Naive thymus-derived CD4-positive, alpha-beta T cell (primary cell): Measurements from ENCODE around the gene LBX2. TPM values are rescaled to one million over a fixed set of nuclear protein-coding genes. Genes with fewer than 3 reads are reported as not detected.
A peak's percentile ranks its signal among the peaks of the same experiment; 100 is the strongest.
"Not testable (repeated sequence)": the region's sequence is repeated elsewhere in the genome, so short reads cannot be mapped to it uniquely, and the experiment has no call there.

ENCODE experiments used
- ATAC-seq: fragments of 150-1000 bp; cut with Tn5 transposase; 2 replicates; pipeline ENCODE4 v1.10.0; 2021; ENCODE audit warnings: mild to moderate bottlenecking, moderate library complexity
- CTCF ChIA-PET: fragments of 350-600 bp; sonication (Branson Sonifier 250); formaldehyde crosslinking; loops from one replicate; lab custom pipeline; 2021; ENCODE audit warnings: antibody characterized with exemption; lab: Charles Lee
- POLR2A ChIA-PET: fragments of 350-600 bp; sonication (Branson Sonifier 250); formaldehyde crosslinking; loops from one replicate; lab custom pipeline; 2021; ENCODE audit warnings: antibody characterized with exemption, inconsistent platforms; lab: Charles Lee
- DNase-seq, 9 donors: peaks; one replicate each; pipeline versions ENCODE4 v3.0.0 to v3.0.0-alpha.2; 2020 to 2022; ENCODE audit warnings: mixed read lengths in 1 of 9
- H3K27ac ChIP-seq: one replicate; pipeline ENCODE4 v1.7.0; 2013; ENCODE audit warnings: mild to moderate bottlenecking, low read depth, low read length, moderate library complexity
- H3K27me3 ChIP-seq, 2 donors: one replicate each; pipeline ENCODE4 v1.7.0; 2013; ENCODE audit warnings: low read length in 2 of 2, mild to moderate bottlenecking in 2 of 2, moderate library complexity in 2 of 2; ENCODE audit not compliant: control insufficient read depth in 2 of 2, insufficient read depth in 2 of 2
- H3K36me3 ChIP-seq, 3 experiments: 1 replicate in 2 of 3; 2 replicates in 1 of 3; pipeline ENCODE4 v1.7.0; 2013; ENCODE audit warnings: low read length in 3 of 3, mild to moderate bottlenecking in 3 of 3, moderate library complexity in 1 of 3; ENCODE audit not compliant: insufficient read depth in 3 of 3, control insufficient read depth in 2 of 3
- H3K4me1 ChIP-seq, 2 donors: one replicate each; pipeline ENCODE4 v1.7.0; 2013; ENCODE audit warnings: low read length in 2 of 2, mild to moderate bottlenecking in 2 of 2, moderate library complexity in 1 of 2; ENCODE audit not compliant: control insufficient read depth in 2 of 2, insufficient read depth in 2 of 2
- H3K4me3 ChIP-seq: 2 replicates; pipeline ENCODE4 v1.7.0; 2013; ENCODE audit warnings: mild to moderate bottlenecking, low read length
- H3K9me3 ChIP-seq, 3 experiments: 1 replicate in 2 of 3; 2 replicates in 1 of 3; pipeline ENCODE4 v1.7.0; 2013; ENCODE audit warnings: low read length in 3 of 3; ENCODE audit not compliant: control insufficient read depth in 2 of 3
- H3K27ac Mint-ChIP-seq, 9 donors: one replicate each; pipeline ENCODE4 v1.8.0; 2020 to 2022; ENCODE audit warnings: mixed read lengths in 9 of 9, mild to moderate bottlenecking in 8 of 9, moderate library complexity in 5 of 9, inconsistent platforms in 2 of 9
- H3K27me3 Mint-ChIP-seq, 5 donors: one replicate each; pipeline ENCODE4 v1.8.0; 2021 to 2022; ENCODE audit warnings: mixed read lengths in 5 of 5, mild to moderate bottlenecking in 1 of 5
- H3K36me3 Mint-ChIP-seq, 5 donors: one replicate each; pipeline ENCODE4 v1.8.0; 2020 to 2022; ENCODE audit warnings: mixed read lengths in 5 of 5, mild to moderate bottlenecking in 3 of 5, inconsistent platforms in 1 of 5
- H3K4me1 Mint-ChIP-seq, 7 donors: one replicate each; pipeline ENCODE4 v1.8.0; 2020 to 2022; ENCODE audit warnings: mixed read lengths in 7 of 7, mild to moderate bottlenecking in 3 of 7, inconsistent platforms in 1 of 7
- H3K4me3 Mint-ChIP-seq, 10 donors: one replicate each; pipeline ENCODE4 v1.8.0; 2020 to 2022; ENCODE audit warnings: mild to moderate bottlenecking in 10 of 10, mixed read lengths in 10 of 10, moderate library complexity in 6 of 10, inconsistent platforms in 2 of 10
- H3K9me3 Mint-ChIP-seq, 11 donors: one replicate each; pipeline ENCODE4 v1.8.0; 2020 to 2022; ENCODE audit warnings: mixed read lengths in 11 of 11, mild to moderate bottlenecking in 4 of 11, inconsistent platforms in 1 of 11, moderate library complexity in 1 of 11
- intact Hi-C, 2 donors: fragments of 100-400 bp; cut with micrococcal nuclease; formaldehyde crosslinking; loops; one replicate each; pipeline ENCODE4 v1.15.1; 2023
- polyA plus RNA-seq, 2 donors: library from polyadenylated mRNA; unstranded; fragments of 300-500 nt; fragmentation: Illumina TruSeq; gene quantifications; one replicate each; pipeline ENCODE4 v1.2.3, GENCODE V29; 2021
- total RNA-seq, 6 experiments: library from RNA in 5 of 6; stranded (reverse) in 5 of 6; gene quantifications; 1 replicate in 5 of 6; 2 replicates in 1 of 6; pipeline ENCODE4 v1.2.3 and lab custom pipeline; 2021 to 2026

LBX2 gene
- total and polyA plus RNA-seq, 7 experiments from 2014 or later: 0.44 to 0.65 TPM; not detected in 5

DNA sequence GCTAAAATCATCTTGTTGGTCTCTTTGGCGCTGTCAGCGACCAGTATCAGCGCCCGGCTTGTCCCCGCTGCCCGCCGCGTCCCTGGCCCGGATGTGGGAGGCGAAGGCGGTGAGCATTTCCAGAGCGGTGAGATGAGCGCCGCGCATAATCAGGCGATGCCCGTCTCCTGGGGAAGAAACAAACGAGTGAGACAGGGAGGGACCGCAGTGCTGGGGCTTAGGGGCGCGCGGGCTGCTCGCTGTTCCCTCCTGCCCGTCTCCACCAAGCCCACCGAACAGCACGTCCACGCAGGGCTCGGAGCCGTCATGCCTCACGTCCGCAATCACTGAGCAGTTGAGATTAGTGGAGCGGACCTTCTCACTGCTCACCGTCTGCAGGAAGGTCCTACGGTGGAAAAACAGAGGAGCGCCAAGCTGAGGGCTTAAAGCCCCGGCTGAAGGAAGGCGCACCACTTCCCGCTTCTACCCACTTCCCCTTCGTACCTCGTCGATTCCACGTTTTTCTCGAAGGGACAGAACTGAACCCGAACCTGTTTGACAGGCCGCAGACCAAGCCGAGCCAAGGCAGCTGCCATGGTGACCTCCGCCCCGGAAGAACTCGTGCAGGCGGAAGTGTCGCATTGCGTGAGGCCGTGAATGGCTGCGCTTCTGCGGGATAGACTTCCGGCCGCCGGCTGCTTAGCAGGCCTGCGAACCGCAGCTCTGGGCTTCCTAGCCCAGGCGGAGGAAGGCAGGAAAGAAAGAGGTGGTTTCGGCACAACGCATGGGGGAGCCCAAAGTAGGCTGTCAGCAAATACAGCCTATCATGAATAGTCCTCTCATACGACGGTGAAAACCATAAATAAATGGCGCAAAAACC is 27.1 kb downstream of the LBX2 start, which contains the start of gene MRPL53:
Gene MRPL53 (minus strand): TSS at position 595 of the 859 bp plus-strand sequence. CDS start 20 bp downstream, at position 575.
- Mint-ChIP-seq H3K4me3 (peak within 1 kb of the TSS; percentile 88 to 99 (median 98)), H3K9me3 (peaks cover 0 to 7% (median 0%) of the 10 kb centered on the region in 11 donors), H3K27ac (peak within 1 kb of the TSS; percentile 94 to 99 (median 98)), H3K36me3 (peaks cover 0 to 24% (median 9%) of the 10 kb centered on the region in 5 donors), H3K27me3 (no peaks in the 10 kb centered on the region), H3K4me1 (peaks cover 9 to 32% (median 29%) of the 10 kb centered on the region in 7 donors)
- Histone ChIP-seq H3K36me3 (peaks cover 0 to 14% (median 4%) of the 10 kb centered on the region in 3 experiments), H3K4me3 (peak within 1 kb of the TSS; percentile 89), H3K9me3 (no peaks in the 10 kb centered on the region), H3K27ac (peak within 1 kb of the TSS; percentile 91), H3K4me1 (peaks cover 14 to 19% of the 10 kb centered on the region in 2 donors), H3K27me3 (no peaks in the 10 kb centered on the region)
- ChIA-PET CTCF (interaction anchor here (1.0 to 2.2 kb wide), 4 partner anchors 10 to 116 kb away, joined by 3 to 15 read pairs (median 4); partner anchors contain the start of genes CCDC142, INO80B and TTC31), POLR2A (interaction anchor here (0.7 to 6.6 kb wide), 12 partner anchors 8 to 115 kb away, joined by 3 to 177 read pairs (median 4); partner anchors contain the start of genes CCDC142, INO80B, PCGF1 and TTC31)
- ATAC-seq (peak; percentile 96), DNase-seq (peak; percentile 91 to 98 (median 95))
- intact Hi-C loops: loop anchor here (1.0 kb wide), 7 partner anchors 8 to 115 kb away; partner anchors contain the start of genes AUP1 (in 2 of the 2), HTRA2 (in 2 of the 2), TTC31 (in 2 of the 2) and WBP1 (in 2 of the 2)

DNA sequence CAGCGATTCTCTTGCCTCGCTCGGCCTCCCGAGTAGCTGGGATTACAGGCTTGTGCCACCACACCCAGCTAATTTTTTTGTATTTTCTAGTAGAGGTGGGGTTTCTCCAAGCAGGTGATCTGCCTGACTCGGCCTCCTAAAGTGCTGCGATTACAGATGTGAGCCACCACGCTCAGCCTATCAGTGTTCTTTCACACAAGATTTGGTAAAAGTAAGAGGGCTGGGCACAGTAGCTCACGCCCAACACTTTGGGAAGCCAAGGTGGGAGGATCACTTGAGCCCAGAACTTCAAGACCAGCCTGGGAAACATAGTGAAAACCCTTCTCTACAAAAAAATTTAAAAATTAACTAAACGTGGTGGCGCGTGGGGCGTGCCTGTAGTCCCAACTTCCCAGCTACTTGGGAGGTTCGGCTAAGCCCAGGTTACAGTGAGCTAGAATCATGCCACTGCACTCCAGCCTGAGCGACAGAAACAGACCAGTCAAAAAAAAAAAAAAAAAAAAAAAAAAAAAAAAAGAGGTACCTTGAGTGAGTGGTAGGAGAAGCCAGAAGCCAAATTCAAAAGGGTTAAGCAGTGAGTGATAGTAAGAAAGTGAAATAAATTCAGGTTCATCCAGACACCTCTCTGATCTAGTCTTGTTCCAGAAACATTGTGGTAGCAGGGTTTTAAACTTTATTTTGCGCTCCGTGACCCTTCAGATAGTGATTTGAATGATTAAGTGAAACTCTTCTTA is 27.9 kb downstream of the LBX2 start:
- intact Hi-C loops: loop anchor here (1.0 kb wide), 7 partner anchors 7 to 116 kb away; partner anchors contain the start of genes AUP1 (in 2 of the 2), HTRA2 (in 2 of the 2), TTC31 (in 2 of the 2) and WBP1 (in 2 of the 2)
- Mint-ChIP-seq H3K4me3 (peak overlapping the region; percentile 88 to 99 (median 98)), H3K4me1 (peaks cover 9 to 32% (median 29%) of the 10 kb centered on the region in 7 donors), H3K36me3 (peaks cover 0 to 24% (median 9%) of the 10 kb centered on the region in 5 donors), H3K9me3 (peaks cover 0 to 7% (median 0%) of the 10 kb centered on the region in 11 donors), H3K27me3 (no peaks in the 10 kb centered on the region), H3K27ac (peak overlapping the region; percentile 94 to 99 (median 98))
- DNase-seq (no peak), ATAC-seq (no peak)
- CTCF ChIA-PET: no interaction called here
- POLR2A ChIA-PET: interaction anchor here (0.9 to 6.6 kb wide), 3 partner anchors 11 to 56 kb away, joined by 3 to 177 read pairs (median 80); partner anchors contain the start of genes CCDC142, INO80B, TTC31 and WBP1
- peaks cover 14 to 19% of the 10 kb centered on the region in 2 donors for H3K4me1 ChIP-seq
- H3K27ac ChIP-seq: peak overlapping the region; percentile 91
- H3K27me3 ChIP-seq: no peaks in the 10 kb centered on the region
- no peaks in the 10 kb centered on the region for H3K9me3 ChIP-seq
- peak overlapping the region; percentile 89 for H3K4me3 ChIP-seq
- H3K36me3 ChIP-seq: peaks cover 0 to 14% (median 4%) of the 10 kb centered on the region in 3 experiments

DNA sequence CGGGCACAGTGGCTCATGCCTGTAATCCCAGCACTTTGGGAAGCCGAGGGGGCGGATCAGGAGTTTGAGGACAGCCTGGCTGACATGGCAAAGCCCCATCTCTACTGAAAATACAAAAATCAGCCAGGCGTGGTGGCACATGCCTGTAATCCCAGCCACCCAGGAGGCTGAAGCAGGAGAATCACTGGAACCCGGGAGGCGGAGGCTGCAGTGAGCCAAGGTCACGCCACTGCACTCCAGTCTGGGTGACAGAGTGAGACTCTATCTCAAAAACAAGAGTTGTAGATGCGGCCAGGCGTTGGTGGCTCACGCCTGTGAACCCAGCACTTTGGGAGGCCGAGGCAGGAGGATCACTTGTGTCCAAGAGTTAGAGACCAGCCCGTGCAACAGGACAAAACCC is 28.7 kb downstream of the LBX2 start:
- H3K9me3 ChIP-seq, H3K9me3 Mint-ChIP-seq, DNase-seq, ATAC-seq, intact Hi-C loops, H3K4me3 ChIP-seq, H3K27me3 Mint-ChIP-seq, H3K27me3 ChIP-seq, CTCF ChIA-PET: not testable (repeated sequence)
- POLR2A ChIA-PET: interaction anchor here (0.9 to 6.6 kb wide), 3 partner anchors 11 to 55 kb away, joined by 3 to 177 read pairs (median 80); partner anchors contain the start of genes CCDC142, INO80B, TTC31 and WBP1
- peak overlapping the region; percentile 12 to 81 (median 70) for H3K4me3 Mint-ChIP-seq
- Histone ChIP-seq H3K4me1 (peaks cover 14 to 19% of the 10 kb centered on the region in 2 donors), H3K27ac (peak overlapping the region; percentile 91), H3K36me3 (peaks cover 0 to 14% (median 4%) of the 10 kb centered on the region in 3 experiments)
- peaks cover 14 to 37% (median 33%) of the 10 kb centered on the region in 7 donors for H3K4me1 Mint-ChIP-seq
- H3K27ac Mint-ChIP-seq: peak overlapping the region; percentile 55 to 91 (median 84)
- H3K36me3 Mint-ChIP-seq: peaks cover 0 to 23% (median 9%) of the 10 kb centered on the region in 5 donors

DNA sequence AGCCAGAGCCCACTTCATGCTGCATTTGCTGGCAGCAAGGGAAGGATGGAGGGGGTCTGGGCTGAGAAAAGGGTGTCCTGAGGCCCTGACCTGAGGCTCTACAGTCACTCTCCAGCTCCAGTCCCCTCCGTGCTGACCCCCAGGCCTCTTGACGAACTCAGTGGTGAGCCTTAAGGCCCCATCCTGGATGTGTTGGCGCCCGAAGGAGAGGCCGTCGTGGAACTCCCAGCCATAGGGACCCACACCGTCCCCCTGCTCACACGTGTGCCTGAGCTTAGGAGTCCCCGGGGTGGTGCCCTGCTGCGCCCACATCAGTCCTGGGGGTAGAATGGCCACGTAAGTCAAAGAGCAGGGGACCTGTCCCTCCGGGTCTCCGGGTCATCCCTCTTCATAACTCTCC is 35.0 kb downstream of the LBX2 start:
- Mint-ChIP-seq H3K4me3 (peak overlapping the region; percentile 72 to 100 (median 96)), H3K36me3 (peaks cover 0 to 9% (median 0%) of the 10 kb centered on the region in 5 donors), H3K4me1 (peaks cover 4 to 40% (median 29%) of the 10 kb centered on the region in 7 donors), H3K27me3 (no peaks in the 10 kb centered on the region), H3K27ac (peak overlapping the region; percentile 21 to 97 (median 88)), H3K9me3 (no peaks in the 10 kb centered on the region)
- H3K36me3 ChIP-seq: peaks cover 0 to 29% (median 0%) of the 10 kb centered on the region in 3 experiments
- ATAC-seq: no peak
- H3K27ac ChIP-seq: peak overlapping the region; percentile 98
- CTCF ChIA-PET: interaction anchor here (0.6 kb wide), 1 partner anchor 12 kb away, joined by 4 read pairs; no protein-coding TSS in a partner anchor
- peak overlapping the region; percentile 96 for H3K4me3 ChIP-seq
- no peaks in the 10 kb centered on the region for H3K27me3 ChIP-seq
- H3K9me3 ChIP-seq: no peaks in the 10 kb centered on the region
- DNase-seq: no peak
- POLR2A ChIA-PET: interaction anchor here (0.8 to 6.5 kb wide), 6 partner anchors 7 to 62 kb away, joined by 4 to 64 read pairs (median 8); partner anchors contain the start of genes CCDC142, DQX1, INO80B and MRPL53
- H3K4me1 ChIP-seq: peaks cover 9 to 10% of the 10 kb centered on the region in 2 donors
- intact Hi-C loops: loop anchor here in 1 of 2 donors (1.0 kb wide), 1 partner anchor 8 kb away; the partner anchor contains the start of gene MRPL53

DNA sequence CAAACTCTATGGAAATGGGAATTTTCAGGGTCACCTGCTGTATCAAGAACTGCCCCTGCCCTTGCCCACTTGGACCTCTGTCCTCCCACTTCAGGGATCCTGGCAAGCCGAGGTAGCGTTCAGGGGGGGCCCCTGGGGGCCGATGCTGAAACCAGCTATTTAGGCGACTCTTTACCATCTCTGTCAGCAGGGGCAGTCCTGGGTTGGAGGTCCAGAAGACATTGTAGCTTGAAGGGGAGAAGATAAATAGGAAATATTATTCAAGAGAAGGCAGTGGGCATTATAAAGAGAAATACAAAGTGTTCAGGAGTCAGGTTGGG is 36.7 kb downstream of the LBX2 start:
- H3K27ac Mint-ChIP-seq: peak overlapping the region in 5 of 9 donors; percentile 18 to 78 (median 59)
- Histone ChIP-seq H3K27me3 (no peaks in the 10 kb centered on the region), H3K4me3 (no peak overlapping the region), H3K27ac (no peak overlapping the region), H3K36me3 (peaks cover 0 to 29% (median 0%) of the 10 kb centered on the region in 3 experiments), H3K4me1 (peaks cover 15% of the 10 kb centered on the region in 2 donors), H3K9me3 (no peaks in the 10 kb centered on the region)
- no peak for DNase-seq
- H3K27me3 Mint-ChIP-seq: peaks cover 0 to 2% (median 0%) of the 10 kb centered on the region in 5 donors
- intact Hi-C loops: no loop called here
- ChIA-PET CTCF (no interaction called here), POLR2A (interaction anchor here (0.6 to 10.8 kb wide), 3 partner anchors 11 to 82 kb away, joined by 3 to 197 read pairs (median 177); partner anchors contain the start of genes CCDC142, MRPL53 and TTC31)
- H3K4me3 Mint-ChIP-seq: peak overlapping the region; percentile 10 to 95 (median 67)
- peaks cover 0 to 4% (median 0%) of the 10 kb centered on the region in 11 donors for H3K9me3 Mint-ChIP-seq
- ATAC-seq: no peak
- peaks cover 6 to 51% (median 42%) of the 10 kb centered on the region in 7 donors for H3K4me1 Mint-ChIP-seq
- H3K36me3 Mint-ChIP-seq: peaks cover 0 to 9% (median 0%) of the 10 kb centered on the region in 5 donors
